ENCODE results near the gene ATXN7L3. TPM values are rescaled to one million over a fixed set of nuclear protein-coding genes. Genes with fewer than 3 reads are reported as not detected.

ATXN7L3 gene
- total and polyA plus RNA-seq, 10 of the 15 experiments (the other 5 are each of a cell fraction or from before 2014, with no cell fraction given), result 0.71 to 78.7 (median 32.7) TPM

GRCh38 chr17:44176671-44177501 lies 22.8 kb downstream of the ATXN7L3 start (continued):
- TF ChIP-seq ZBTB11 (CRISPR knock-in tag; IDR thresholded peaks at IDR 0.05) (no peak), KLF5 (IDR thresholded peaks at IDR 0.05; ENCODE audit: partially characterized antibody) (no peak), ZNF622 (IDR thresholded peaks at IDR 0.05) (no peak), MEF2A (IDR thresholded peaks at IDR 0.05; ENCODE audit: insufficient read depth, low read depth, low read length) (no peak)

GRCh38 chr17:44176257-44176656 lies 23.4 kb downstream of the ATXN7L3 start:
- ChIA-PET CTCF (interaction anchor here (0.9 to 1.3 kb wide), 2 partner anchors 26 to 33 kb away, joined by 3 read pairs; no protein-coding TSS in a partner anchor), SMC1A (ENCODE audit: uncharacterized antibody, unreplicated experiment) (no interaction called here), POLR2A (no interaction called here), RAD21 (ENCODE audit: unreplicated experiment) (no interaction called here)
- Histone ChIP-seq H3K79me2 (ENCODE audit: control insufficient read depth, insufficient read depth, low read length) (no peaks in the 10 kb centered on the region), H2AFZ (ENCODE audit: control insufficient read depth, low read depth, low read length) (no peak overlapping the region), H3K4me1 (ENCODE audit: control insufficient read depth, insufficient read depth, low read length) (no peaks in the 10 kb centered on the region; the same call in 1 of the 2 replicates), H3K4me3 (no peak overlapping the region), H3K9ac (ENCODE audit: control insufficient read depth, insufficient read depth, low read length) (no peak overlapping the region), H3K27ac (ENCODE audit: control insufficient read depth, insufficient read depth) (no peak overlapping the region), H3K4me2 (ENCODE audit: control insufficient read depth, insufficient read depth) (no peak overlapping the region), H3K27me3 (replicated peaks in 1 of 2; ENCODE audit: control insufficient read depth in 2 of 2, insufficient read depth in 2 of 2, low read length in 1 of 2) (no peaks in the 10 kb centered on the region), H3K36me3 (ENCODE audit: control insufficient read depth in 2 of 2, insufficient read depth in 2 of 2, low read length in 1 of 2) (peaks cover 4 to 7% of the 10 kb centered on the region in 2 experiments), H4K20me1 (ENCODE audit: control insufficient read depth, insufficient read depth) (no peaks in the 10 kb centered on the region), H3K9me3 (replicated peaks; ENCODE audit: control insufficient read depth, insufficient read depth, low read length) (no peaks in the 10 kb centered on the region)
- BruUV-seq (replicated peaks), result no TSS peak
- WGBS (ENCODE audit: insufficient coverage, insufficient replicate concordance, low lambda C conversion rate, missing lambda C conversion rate), result 100% methylated on average over 1 of the region's 1 CpG
- FAIRE-seq (no peak), DNase-seq (ENCODE audit: low read depth, low spot score) (no peak), ATAC-seq (no peak; the same call in 2 of the 3 replicates)
- in situ Hi-C loops (cut with MboI), result no loop called here
- intact Hi-C loops (cut with micrococcal nuclease; ENCODE audit: unreplicated experiment), result no loop called here
- TF ChIP-seq PKNOX1 (IDR thresholded peaks at IDR 0.05), result no peak
- TF ChIP-seq ESRRA (IDR thresholded peaks at IDR 0.05; ENCODE audit: low read length), result no peak
- no peak for TF ChIP-seq KAT2A (conservative IDR thresholded peaks at IDR 0.05; ENCODE audit: control insufficient read depth, low read depth, low read length)
- no peak for TF ChIP-seq REST (IDR thresholded peaks at IDR 0.05; ENCODE audit: low read depth, low read length)
- TF ChIP-seq E2F8 (IDR thresholded peaks at IDR 0.05; ENCODE audit: low read depth, partially characterized antibody), result no peak
- TF ChIP-seq POU2F2 (IDR thresholded peaks at IDR 0.05; ENCODE audit: borderline replicate concordance, low read depth, low read length), result no peak
